ENCODE data around the gene ANKRD52.

The ANKRD52 gene

GRCh38 chr12:56202838-56203237 is 55.3 kb downstream of the ANKRD52 start:
- Histone ChIP-seq H3K4me1 (ENCODE audit: insufficient read depth, low read length) (no peaks in the 10 kb centered on the region), H3K27ac (ENCODE audit: low read length) (no peak overlapping the region), H3K4me3 (ENCODE audit: low read depth in 1 of 2, low read length in 2 of 2) (no peak overlapping the region), H3K79me2 (ENCODE audit: insufficient read depth, low read length) (no peaks in the 10 kb centered on the region), H4K20me1 (ENCODE audit: insufficient read depth, low read length) (no peaks in the 10 kb centered on the region), H2AFZ (ENCODE audit: low read depth, low read length) (no peak overlapping the region), H3K9me3 (ENCODE audit: insufficient read depth, low read length, severe bottlenecking) (no peaks in the 10 kb centered on the region), H3K9ac (ENCODE audit: low read depth, low read length) (no peak overlapping the region), H3K4me2 (ENCODE audit: insufficient read depth, low read length) (no peak overlapping the region), H3K27me3 (ENCODE audit: insufficient read depth, low read length, poor library complexity) (no peaks in the 10 kb centered on the region), H3K36me3 (ENCODE audit: insufficient read depth, low read length) (peaks cover 24% of the 10 kb centered on the region)
- no peak for ATAC-seq (ENCODE audit: insufficient read depth, low read depth)
- no peak for DNase-seq
- no peak for TF ChIP-seq EZH2 (IDR thresholded peaks at IDR 0.05; ENCODE audit: borderline replicate concordance, low read depth, low read length, severe bottlenecking)
- TF ChIP-seq, protein P1, sequence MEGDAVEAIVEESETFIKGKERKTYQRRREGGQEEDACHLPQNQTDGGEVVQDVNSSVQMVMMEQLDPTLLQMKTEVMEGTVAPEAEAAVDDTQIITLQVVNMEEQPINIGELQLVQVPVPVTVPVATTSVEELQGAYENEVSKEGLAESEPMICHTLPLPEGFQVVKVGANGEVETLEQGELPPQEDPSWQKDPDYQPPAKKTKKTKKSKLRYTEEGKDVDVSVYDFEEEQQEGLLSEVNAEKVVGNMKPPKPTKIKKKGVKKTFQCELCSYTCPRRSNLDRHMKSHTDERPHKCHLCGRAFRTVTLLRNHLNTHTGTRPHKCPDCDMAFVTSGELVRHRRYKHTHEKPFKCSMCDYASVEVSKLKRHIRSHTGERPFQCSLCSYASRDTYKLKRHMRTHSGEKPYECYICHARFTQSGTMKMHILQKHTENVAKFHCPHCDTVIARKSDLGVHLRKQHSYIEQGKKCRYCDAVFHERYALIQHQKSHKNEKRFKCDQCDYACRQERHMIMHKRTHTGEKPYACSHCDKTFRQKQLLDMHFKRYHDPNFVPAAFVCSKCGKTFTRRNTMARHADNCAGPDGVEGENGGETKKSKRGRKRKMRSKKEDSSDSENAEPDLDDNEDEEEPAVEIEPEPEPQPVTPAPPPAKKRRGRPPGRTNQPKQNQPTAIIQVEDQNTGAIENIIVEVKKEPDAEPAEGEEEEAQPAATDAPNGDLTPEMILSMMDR (IDR thresholded peaks at IDR 0.05; ENCODE audit: borderline replicate concordance, extremely low read depth, low read length, poor library complexity, severe bottlenecking), result no peak

- no peak overlapping the region for H2AFZ ChIP-seq (ENCODE audit: low read depth, low read length)
- ATAC-seq (ENCODE audit: insufficient read depth, low read depth), result no peak
- no peak overlapping the region for H3K4me3 ChIP-seq (ENCODE audit: low read depth in 1 of 2, low read length in 2 of 2)
- H3K79me2 ChIP-seq (ENCODE audit: insufficient read depth, low read length), result no peaks in the 10 kb centered on the region
- no peak overlapping the region for H3K27ac ChIP-seq (ENCODE audit: low read length)
- DNase-seq, result no peak
- H3K4me1 ChIP-seq (ENCODE audit: insufficient read depth, low read length), result no peaks in the 10 kb centered on the region
- H3K4me2 ChIP-seq (ENCODE audit: insufficient read depth, low read length), result no peak overlapping the region
- no peak overlapping the region for H3K9ac ChIP-seq (ENCODE audit: low read depth, low read length)
- no peaks in the 10 kb centered on the region for H3K27me3 ChIP-seq (ENCODE audit: insufficient read depth, low read length, poor library complexity)
- no peaks in the 10 kb centered on the region for H4K20me1 ChIP-seq (ENCODE audit: insufficient read depth, low read length)
- H3K9me3 ChIP-seq (ENCODE audit: insufficient read depth, low read length, severe bottlenecking), result no peaks in the 10 kb centered on the region
- TF ChIP-seq, protein P1 (IDR thresholded peaks at IDR 0.05; ENCODE audit: borderline replicate concordance, extremely low read depth, low read length, poor library complexity, severe bottlenecking), result no peak
- no peak for TF ChIP-seq EZH2 (IDR thresholded peaks at IDR 0.05; ENCODE audit: borderline replicate concordance, low read depth, low read length, severe bottlenecking)
- peaks cover 20% of the 10 kb centered on the region for H3K36me3 ChIP-seq (ENCODE audit: insufficient read depth, low read length)
Observed at GRCh38 chr12:56202366-56202765, 55.8 kb downstream of the ANKRD52 start.

GRCh38 chr12:56198836-56199235 is 59.3 kb downstream of the ANKRD52 start:
- Histone ChIP-seq H3K27me3 (ENCODE audit: insufficient read depth, low read length, poor library complexity) (no peaks in the 10 kb centered on the region), H3K4me3 (ENCODE audit: low read depth in 1 of 2, low read length in 2 of 2) (no peak overlapping the region), H3K27ac (ENCODE audit: low read length) (no peak overlapping the region), H2AFZ (ENCODE audit: low read depth, low read length) (no peak overlapping the region), H3K36me3 (ENCODE audit: insufficient read depth, low read length) (no peaks in the 10 kb centered on the region), H3K4me1 (ENCODE audit: insufficient read depth, low read length) (no peaks in the 10 kb centered on the region), H3K79me2 (ENCODE audit: insufficient read depth, low read length) (no peaks in the 10 kb centered on the region), H3K9ac (ENCODE audit: low read depth, low read length) (no peak overlapping the region), H3K9me3 (ENCODE audit: insufficient read depth, low read length, severe bottlenecking) (no peaks in the 10 kb centered on the region), H4K20me1 (ENCODE audit: insufficient read depth, low read length) (no peaks in the 10 kb centered on the region), H3K4me2 (ENCODE audit: insufficient read depth, low read length) (no peak overlapping the region)
- TF ChIP-seq EZH2 (IDR thresholded peaks at IDR 0.05; ENCODE audit: borderline replicate concordance, low read depth, low read length, severe bottlenecking), result no peak
- TF ChIP-seq, protein P1 (IDR thresholded peaks at IDR 0.05; ENCODE audit: borderline replicate concordance, extremely low read depth, low read length, poor library complexity, severe bottlenecking), result no peak
- ATAC-seq (ENCODE audit: insufficient read depth, low read depth) (no peak), DNase-seq (no peak)

Data from DND-41 (cell line).